Hippocampal formation (tissue), 2 donors: Measurements from ENCODE around the gene ZDHHC19.
"Not testable (repeated sequence)": the region's sequence is repeated elsewhere in the genome, so short reads cannot be mapped to it uniquely, and the experiment has no call there.

Experiments
- DNase-seq, 2 donors: peaks; one replicate each; lab custom pipeline; 2025; lab: John Stamatoyannopoulos, UW

Gene ZDHHC19

DNA sequence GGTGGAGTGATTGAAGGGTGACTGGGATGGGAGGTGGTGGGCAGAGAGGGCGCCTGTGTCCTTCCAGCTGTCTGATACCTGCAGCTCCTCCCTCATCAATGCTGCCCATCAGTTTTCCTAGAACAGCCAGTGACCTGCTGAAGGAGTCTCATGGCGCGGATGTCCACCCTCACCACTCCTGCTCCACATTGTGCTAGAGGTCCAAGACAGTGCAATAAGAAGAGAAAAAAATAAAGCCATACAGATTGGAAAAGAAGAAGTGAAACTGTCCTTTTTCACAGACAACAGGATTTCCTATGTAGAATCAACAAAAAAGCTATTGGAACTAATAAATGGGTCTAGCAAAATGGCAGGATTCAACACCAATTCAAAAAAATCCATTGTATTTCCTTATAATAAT lies 7.4 kb downstream of the ZDHHC19 start:
- DNase-seq: no peak

DNA sequence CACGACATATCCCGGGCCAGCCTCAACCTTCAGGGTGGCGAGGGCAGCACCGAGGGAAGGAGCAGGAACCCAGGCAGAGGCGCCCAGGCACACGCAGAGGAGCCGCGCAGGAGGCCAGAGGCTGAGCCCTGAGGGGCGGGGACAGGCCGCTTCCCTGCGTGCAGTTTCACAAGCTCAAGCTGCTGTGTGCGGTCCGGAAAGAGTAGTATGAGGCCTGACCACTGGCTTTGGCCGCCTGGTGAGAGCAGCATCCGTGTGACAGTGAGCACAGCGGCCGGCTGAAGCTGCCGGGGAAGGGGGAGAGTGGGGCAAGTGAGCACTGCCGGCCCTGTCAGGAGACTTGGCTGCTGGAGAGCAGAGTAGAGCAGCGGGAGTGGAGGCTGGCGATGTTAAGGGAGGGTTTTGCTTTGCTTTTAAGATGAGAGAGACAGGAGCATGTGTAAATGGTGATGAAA lies 8.7 kb downstream of the ZDHHC19 start:
- DNase-seq: peak in 1 of 2 donors; percentile 21

DNA sequence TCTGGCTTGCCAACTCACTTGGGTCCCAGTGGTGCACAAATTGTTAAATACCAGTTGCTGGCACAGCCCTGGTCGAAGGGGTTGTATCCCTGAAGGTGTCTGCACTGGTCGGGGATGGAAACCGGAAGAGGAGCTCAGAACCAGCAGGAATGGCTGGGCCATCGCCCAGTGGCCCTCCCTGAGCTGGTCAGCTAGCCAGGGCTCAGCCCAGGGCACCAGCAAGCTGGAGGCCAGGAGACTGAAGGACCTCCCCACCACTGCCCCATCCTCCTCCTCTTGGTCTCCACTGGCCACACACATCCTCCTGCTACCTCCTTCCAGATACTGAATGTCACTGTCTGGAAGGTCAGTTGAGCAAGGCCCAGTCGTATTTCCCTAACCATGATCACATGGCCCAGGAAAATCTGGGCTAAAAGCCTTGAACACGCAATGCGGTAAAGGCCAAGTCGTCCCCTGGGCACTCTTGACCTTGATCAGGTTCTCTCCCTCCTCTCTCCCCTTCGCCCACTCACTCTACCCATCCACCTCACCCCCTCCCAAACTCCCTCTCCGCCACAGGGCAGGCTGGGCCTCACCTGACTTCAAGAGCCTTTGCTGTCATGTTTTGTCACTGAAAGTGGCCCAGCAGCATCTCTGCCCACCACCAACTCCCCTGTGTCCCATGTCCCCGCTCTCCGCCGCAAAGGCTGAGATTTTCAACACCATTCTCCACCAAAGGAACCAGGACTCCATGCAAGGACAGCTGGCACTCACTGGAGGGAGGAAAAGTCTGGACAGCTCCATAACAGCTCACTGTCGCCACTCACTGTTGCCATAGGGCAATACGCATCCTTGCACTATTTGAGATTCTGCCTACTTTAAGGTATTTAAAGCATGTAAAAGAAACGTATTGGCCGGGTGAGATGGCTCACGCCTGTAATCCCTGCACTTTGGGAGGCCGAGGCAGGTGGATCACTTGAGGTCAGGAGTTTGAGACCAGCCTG lies 12.1 kb downstream of the ZDHHC19 start:
- DNase-seq: no peak

DNA sequence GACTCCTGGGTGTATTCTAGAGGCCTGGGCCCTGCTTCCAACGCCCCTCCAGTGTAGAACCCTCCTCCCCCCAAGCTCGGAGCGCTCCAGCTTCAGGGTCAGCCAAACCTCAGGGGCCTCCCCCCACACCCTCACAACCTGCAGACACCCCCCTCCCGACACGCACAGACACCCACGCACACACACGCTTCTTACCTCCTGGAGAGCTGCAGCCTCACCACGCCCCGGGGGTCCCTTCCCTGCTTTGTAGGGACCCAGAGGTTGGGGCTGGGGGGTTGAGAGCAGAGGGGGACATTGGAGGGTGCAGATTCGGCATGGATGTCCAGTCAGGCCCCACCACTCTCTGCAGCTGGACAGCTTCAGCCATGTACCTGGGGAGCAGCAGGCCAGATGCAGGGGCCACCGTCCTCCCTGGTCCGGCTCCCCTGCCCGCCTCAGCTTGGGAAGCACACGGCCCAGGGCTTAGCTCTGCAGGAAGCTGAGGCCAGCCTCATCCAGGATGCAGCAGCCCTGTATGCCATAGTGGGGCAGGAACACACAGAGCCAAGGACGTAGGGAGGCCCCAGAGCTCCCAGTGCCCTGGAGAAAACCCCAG lies 13.0 kb downstream of the ZDHHC19 start:
- DNase-seq: no peak

DNA sequence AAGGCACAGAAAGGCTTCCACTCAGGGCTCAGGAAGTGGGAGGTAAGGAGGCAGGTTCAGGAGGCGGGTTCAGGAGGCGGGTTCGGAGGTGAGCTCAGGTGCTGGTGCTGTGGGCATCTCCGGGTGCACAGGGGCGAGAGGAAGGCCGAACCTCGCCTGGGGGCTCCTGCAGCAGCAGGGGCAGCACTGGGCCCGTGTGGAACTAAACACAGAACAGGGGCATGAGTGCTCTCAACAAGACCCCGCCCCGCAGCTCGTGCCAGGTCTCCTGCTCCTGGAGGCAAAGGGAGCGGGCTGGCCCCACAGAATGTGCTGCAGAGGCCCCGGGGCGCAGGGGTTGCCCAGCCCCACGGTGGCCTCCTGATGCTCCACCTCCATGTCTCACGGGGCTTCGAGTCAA lies 13.7 kb downstream of the ZDHHC19 start:
- DNase-seq: no peak

DNA sequence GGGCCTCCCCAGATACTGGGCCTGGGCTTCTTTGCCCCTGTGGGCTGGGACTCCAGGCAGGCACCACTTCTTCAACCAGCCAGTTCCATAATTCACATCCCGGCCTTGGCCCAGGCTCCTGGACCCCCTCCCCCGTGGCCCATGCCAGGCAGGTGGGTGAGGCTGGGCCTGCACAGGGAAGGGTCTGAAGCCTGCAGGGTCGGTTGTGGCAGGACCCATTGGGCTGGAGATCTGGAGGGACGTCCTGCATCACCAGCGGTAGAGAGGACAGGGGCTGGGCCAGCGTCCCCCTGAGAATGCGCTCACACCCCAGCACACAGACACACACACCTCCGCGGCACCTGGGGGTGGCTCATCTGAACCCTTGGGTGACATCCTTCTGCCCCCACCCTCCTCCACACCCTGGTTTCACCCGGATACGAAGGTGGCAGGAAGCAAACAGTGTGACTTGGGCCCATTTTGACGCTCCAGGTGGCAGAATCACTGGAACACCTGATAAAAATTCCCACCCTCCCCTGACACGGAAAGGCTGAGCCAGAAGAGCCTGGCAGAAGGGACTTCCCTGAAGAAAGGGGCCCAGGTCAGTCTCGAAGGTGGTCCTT lies 15.4 kb downstream of the ZDHHC19 start:
- no peak for DNase-seq

DNA sequence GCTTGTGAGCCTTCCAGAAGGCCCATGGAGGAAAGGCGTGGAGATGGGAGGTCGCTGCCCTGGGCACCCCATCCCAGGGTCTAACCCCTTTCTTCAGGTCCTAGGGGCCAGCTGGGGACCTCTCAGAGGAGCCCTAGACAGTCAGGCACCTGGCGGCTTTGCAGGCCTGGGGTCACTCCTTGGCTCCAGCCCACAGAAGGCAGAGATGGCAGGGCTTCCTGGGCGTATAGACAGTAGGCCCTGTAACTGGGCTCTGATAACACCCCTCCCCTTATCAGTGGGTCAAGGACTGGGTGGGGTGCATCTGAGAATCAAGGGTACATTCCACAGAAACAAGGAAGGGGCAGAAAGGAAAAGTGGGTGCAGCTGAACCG lies 16.7 kb downstream of the ZDHHC19 start:
- DNase-seq: no peak

DNA sequence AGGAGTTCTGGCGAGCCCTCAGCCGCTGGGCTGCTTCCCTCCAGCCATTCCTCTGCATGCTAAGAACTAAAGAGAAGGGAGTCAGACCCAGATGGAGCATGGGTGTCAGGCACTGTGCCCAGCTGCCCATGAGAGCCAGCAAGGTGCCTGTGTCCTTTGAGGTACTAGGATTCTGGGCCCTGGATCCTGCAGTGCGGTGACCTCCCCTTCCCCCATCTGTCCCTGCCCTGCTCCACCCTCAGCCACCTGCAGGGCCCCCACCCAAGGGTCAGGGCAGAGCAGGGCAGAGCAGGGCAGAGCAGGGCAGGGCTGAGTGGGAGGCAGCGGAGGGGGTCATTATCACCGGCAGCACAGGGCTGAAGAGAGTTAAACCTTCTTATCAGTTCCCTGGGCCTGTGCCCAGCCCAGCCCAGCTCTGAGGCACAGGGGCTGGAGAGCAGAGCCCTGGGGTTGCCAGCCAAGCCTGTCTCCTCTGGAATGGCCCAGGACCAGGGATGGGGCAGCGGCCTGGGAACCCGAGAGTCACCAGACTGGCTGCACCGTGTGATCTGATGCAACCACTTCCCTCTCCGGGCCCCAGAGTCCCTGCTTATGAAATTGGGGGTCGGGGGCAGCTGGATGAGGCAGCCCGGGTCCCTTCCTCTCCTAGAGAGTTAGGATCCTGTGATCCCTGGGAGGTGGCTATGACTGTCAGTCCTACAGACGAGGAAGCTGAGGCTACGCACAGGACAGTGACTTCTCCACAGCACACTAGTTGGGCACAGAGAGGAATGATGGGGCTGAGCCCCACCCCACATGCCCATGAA lies 17.3 kb downstream of the ZDHHC19 start:
- DNase-seq: no peak

DNA sequence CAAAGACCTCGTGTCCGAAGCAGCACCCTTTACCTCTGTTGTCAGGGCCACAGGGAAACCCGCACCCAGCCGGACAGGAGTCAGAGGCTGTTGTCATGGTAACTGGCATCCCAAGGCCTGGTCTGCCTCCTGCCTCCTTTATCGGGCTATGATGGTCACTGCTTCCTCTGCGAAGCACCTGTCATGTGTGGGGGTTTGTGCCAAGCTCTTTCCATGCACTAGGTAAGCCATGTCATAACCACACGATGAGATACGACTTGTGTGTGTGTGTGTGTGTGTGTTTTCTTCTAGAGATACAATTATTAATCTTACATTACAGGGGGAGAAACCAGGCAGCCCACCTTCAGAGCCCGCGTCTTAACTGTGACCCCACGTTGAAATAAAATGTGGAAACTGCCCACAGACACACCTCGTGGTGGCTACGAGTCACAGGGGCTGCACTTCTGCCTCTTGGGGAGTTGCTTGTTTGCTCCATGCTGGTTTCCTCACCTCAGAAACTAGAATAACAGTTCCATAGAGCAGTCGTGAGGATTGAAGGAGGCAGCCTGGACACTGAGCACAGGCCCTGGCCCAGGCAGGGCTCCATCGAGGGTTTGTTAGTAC lies 18.0 kb downstream of the ZDHHC19 start:
- DNase-seq: no peak

DNA sequence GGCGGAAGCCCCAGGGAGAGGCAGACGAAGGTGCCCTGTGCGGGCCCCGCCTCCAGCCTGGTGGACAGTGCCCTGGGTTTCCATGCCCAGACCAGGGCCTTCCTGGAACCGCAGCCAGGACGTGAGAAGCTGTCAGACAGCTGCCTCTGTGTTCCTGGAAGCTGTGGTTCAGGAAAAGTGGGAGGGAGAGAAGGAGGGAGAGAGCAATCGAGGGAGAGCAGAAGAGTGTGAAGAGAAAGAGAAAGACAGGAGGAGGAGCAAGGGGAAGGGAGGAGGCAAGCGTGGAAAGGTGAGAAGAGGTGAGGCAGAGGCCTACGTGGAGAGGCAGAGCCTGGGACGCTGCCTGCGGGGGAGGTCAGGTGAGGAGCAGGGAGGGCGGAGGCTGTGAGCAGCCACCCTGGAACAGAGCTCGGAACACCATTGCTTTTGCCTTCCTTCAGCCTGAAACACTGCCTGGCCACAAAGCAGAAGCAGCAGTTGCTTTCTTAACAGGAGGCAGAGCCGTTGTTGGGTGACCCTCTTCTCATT lies 18.6 kb downstream of the ZDHHC19 start:
- no peak for DNase-seq

DNA sequence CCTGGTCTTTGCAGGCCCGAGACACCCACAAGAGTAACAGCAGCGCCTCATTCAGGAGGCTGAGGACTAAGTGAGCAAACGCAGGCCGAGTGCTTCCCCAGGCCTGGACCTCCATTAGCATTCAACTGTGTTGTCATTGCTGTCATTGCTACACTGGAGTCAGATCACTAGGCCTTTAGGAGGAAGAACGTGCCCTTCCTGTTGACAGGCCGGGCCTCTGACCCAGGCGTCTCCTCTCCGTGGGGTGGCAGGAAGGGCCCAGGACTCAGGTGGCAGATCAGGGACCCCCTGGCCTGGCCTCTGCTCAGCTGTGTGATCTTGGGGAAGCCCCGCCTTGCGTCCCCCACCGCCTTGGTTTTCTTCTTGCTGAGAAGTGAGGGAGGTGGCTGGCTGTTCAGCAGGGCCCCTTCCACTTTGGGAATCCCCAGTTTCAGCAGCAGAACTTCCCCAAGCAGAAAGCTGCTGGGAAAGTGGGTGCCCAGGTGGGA lies 19.1 kb downstream of the ZDHHC19 start:
- no peak for DNase-seq

DNA sequence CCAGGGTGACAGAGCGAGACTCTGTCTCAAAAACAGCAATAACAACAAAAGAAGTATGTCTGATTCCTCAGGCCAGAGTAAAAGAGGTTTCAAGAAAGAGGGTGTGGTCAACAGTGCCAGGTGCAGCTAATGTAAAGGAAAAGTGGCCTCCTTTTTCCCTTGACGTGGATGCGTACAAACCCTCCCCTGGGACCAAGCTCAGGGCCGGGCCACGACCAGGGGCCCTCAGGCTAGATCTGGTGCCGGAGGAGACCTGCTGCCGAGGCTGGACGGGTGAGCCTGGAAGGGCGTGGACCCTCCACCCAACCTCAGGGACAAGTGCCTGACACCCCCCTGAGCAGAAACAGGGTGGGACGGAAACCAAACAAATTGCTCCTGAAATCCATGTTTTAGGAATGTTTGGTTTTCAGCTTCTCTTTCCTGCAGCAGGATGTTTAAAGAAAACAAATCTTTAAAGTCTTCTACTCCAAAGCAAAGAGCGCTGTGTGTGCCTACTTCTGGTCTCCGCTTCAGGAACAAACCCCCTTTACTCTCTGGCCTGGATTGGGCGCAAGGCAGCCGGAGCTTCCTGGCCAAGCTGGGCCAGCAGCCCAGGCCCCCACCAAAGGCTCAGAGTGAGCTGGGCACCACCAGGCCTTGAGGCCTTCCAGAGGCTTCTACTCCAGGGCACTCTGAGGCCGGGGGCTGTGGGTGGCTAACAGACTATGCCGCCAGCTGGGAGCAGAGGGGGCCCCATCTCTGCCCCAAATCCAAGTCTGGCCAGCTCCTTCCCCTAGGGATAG lies 21.4 kb downstream of the ZDHHC19 start:
- DNase-seq: peak in 1 of 2 donors; percentile 26

DNA sequence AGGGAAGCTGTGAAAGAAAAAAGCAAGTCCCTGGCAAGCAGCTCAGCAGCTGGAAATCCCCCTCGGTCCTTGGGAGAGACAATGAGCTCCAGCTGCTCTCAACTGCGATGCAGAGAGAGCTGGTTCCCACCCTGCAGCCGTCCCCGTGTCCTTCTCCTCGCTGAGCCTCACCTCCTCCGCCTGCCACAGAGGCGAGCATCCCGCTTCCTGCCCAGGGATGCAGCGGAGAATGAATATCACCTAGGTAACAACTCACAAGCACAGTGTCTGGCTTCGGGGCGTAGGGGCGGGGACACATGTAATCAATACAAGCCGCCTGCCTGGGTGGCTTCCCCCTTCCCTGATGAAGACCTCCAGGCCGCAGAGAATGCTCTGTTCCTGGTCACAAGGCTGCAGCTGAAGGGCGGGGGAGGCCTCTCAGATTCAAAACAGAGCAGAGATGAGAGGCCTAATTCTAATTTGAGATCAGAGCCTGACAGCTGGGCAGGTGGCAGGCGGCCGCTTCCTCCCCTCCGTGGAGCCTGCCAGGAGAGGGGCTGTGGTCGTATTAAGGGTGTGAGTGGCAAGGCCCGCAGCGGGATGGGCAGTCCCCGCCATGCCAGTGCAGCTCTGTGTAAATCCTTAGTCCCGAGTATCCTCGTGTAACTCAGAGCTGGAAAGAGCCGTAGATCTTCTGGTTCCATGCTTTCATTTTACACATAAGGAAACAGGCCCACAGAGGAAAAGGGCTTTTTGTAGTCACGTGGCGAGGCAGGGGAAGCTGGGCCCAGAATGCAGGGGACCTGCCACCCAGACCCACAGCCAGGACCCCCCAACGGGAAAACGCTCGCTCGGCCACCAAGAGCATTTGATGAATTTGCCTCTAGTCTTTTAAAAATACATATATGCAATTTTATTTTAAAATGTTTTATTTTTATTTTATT lies 24.3 kb downstream of the ZDHHC19 start:
- DNase-seq: peak in 1 of 2 donors; percentile 38

DNA sequence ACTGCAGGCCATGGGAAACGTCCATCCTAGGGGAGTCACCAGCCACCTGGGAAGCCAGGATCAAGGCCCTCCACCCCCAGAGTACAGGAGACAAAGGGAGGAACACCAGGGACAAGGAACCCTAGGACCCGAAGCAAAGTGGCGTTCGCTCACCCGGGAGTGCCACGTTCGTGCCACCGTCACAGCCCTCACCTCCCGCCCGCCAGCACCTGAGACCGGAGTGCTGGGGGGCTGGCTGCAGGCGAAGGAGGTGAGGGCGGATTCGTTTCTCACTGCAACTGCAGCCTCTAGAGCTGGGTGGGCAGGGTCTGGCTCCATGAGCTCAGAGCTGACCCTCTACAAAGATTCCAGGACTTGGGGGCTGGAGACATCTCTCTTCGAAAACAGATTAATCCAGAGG lies 26.3 kb downstream of the ZDHHC19 start:
- DNase-seq: no peak

DNA sequence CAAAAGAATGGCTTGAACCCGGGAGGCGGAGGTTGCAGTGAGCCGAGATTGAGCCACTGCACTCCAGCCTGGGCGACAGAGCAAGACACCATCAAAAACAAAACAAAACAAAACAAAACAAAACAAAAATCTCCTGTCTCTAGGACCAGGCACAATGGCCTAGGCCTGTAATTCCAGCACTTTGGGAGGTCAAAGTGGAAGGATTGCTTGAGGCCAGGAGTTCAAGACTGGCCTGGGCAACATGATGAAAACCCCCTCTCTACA lies 27.1 kb downstream of the ZDHHC19 start:
- not testable (repeated sequence) for DNase-seq

DNA sequence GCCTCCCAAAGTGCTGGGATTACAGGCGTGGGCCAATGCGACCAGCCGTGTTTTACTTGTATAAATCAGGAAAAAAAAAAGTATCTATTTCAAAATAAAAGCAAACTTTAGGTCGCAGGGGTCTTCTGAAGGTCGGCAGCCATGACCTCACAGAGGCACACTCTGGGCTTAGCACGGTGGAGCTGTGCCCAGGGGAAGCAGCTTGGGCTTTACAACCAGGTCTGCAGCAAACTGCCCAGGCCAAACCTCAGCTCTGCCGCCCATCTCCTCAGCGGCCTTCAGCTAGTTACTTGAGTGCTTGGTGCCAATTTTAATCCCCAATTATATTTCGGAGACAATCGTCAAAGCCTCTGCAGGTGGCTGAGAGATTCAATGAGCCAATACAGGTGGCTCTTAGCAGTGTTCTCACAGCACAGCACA lies 30.1 kb downstream of the ZDHHC19 start:
- no peak for DNase-seq

DNA sequence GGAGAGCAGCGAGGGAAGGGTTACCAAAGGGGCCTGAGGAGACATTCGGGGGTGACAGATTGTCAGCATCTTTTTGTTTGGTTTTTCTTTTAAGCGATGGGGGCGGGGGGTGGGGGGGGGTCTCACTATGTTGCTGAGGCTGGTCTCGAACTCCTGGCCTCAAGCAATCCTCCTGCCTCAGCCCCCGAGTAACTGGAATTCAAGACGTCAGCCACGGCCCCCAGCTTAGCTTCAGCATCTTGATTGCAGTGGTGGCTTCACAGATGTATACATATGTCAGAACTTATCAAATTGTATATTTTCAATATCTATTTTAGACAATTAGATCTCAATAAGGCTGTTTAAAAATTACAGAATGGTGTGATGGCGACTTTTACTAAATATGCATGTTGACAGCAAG lies 30.9 kb downstream of the ZDHHC19 start:
- no peak for DNase-seq

DNA sequence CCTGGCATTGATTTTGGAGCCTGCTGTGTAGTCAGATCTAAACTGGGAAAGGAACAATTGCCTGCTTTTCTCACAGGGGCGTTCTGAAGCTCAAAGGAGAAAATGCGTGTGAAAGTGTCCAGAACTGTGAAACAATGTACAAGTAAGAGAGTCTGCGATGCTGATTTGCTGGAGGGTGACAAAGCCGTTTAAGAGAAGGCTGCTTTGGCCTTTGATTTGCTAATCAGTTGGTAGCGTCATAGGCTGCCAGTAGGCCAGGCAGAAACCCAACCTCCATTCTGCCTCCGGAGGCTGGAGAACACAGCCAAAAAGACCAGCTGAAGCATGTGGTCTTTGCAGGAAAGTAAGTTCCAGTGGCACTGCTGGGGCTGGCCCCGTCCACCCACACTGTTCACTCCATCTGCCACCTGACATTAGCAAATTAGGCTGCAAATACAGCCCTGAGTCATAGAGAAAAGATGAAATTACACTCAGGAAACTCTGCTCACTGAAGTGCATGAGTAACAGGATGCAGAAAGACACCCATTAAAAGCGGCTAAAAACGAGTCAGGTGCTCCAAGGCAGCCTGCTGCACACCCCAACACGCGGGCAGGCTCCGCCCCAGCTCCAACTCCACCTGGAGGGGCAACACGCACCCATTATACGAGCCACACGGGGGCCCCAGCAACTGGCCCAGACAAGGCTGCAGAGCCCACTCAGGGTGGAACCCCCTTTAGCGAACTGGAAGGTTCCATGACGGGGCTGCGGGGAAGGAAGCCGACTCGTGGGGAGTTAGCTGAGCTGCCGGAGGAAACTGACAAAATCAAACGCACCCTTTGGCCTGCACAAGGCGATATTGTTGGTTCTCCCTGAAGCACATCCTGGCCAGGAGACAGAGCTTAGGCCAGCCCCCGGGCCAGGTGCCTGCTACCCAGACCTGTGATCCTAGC lies 31.6 kb downstream of the ZDHHC19 start:
- DNase-seq: peak; percentile 62 to 88
